ENCODE results near the gene RRAS.
A peak's percentile ranks its signal among the peaks of the same experiment; 100 is the strongest.

Gene RRAS

DNA sequence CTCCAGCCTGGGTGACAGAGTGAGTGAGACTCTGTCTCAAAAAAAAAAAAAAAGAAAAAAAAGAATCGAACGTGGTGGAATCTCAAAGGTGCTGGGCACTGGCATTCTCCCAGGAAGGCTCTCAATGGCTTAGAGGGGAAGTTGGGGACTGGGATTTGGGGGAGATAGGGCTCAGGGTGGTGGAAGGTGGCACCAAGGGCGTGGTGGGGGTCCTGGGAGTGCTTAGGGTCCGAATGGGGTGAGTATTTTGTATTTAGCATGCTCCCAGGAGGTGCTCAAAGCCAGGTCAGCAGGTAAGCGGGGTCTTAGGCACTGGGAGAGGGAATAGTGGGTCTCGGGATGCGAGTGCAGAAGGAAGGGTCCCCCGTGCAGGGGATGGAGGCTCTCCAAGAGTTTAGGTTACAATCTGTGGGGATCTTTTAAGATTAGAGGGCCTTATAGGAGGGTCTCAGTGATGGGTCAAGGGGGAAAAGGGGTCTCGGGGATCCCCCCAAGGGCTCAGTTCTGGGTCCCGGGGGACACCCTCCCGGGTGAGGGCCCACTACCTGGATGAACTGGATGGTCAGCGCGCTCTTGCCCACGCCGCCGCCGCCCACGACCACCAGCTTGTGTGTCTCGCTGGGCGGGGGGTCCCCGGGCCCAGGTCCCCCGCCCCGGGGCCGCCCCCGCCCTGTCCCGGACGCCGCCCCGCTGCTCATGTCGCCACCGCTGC is 386 bp downstream of the RRAS start:
- peak overlapping the region; percentile 60 for H2AFZ ChIP-seq (ENCODE audit: low read length)
- peak overlapping the region; percentile 43; the same call in 1 of the 2 replicates for H3K9ac ChIP-seq (ENCODE audit: low read length)
- H3K4me2 ChIP-seq (ENCODE audit: low read depth, low read length): peak overlapping the region; percentile 85
- no peaks in the 10 kb centered on the region for H3K9me3 ChIP-seq (replicated peaks; ENCODE audit: insufficient read depth, low read length)
- TF ChIP-seq EZH2phosphoT487 (IDR thresholded peaks at IDR 0.05; ENCODE audit: low read length): no peak
- TF ChIP-seq, protein P1, sequence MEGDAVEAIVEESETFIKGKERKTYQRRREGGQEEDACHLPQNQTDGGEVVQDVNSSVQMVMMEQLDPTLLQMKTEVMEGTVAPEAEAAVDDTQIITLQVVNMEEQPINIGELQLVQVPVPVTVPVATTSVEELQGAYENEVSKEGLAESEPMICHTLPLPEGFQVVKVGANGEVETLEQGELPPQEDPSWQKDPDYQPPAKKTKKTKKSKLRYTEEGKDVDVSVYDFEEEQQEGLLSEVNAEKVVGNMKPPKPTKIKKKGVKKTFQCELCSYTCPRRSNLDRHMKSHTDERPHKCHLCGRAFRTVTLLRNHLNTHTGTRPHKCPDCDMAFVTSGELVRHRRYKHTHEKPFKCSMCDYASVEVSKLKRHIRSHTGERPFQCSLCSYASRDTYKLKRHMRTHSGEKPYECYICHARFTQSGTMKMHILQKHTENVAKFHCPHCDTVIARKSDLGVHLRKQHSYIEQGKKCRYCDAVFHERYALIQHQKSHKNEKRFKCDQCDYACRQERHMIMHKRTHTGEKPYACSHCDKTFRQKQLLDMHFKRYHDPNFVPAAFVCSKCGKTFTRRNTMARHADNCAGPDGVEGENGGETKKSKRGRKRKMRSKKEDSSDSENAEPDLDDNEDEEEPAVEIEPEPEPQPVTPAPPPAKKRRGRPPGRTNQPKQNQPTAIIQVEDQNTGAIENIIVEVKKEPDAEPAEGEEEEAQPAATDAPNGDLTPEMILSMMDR (IDR thresholded peaks at IDR 0.05; ENCODE audit: low read length): no peak
- TF ChIP-seq EZH2 (optimal IDR thresholded peaks at IDR 0.05; ENCODE audit: low read depth, low read length): no peak
- no peaks in the 10 kb centered on the region for H4K20me1 ChIP-seq (ENCODE audit: insufficient read depth, low read length)
- peaks cover 24% of the 10 kb centered on the region for H3K79me2 ChIP-seq (ENCODE audit: low read length)
- H3K36me3 ChIP-seq (replicated peaks; ENCODE audit: insufficient read depth, low read length): no peaks in the 10 kb centered on the region
- H3K27ac ChIP-seq (ENCODE audit: low read length): no peak overlapping the region
- 0 out of 2 replicates have a peak, but pooled peaks cover 8% of the 10 kb centered on the region for H3K27me3 ChIP-seq (replicated peaks; ENCODE audit: insufficient read depth, low read length)
- H3K9me2 ChIP-seq (replicated peaks; ENCODE audit: insufficient read depth, low read length): no peaks in the 10 kb centered on the region
- H3K4me3 ChIP-seq (ENCODE audit: low read length): peak overlapping the region; percentile 58
- no peak for DNase-seq
- H3K4me1 ChIP-seq (ENCODE audit: low read length): peaks cover 13% of the 10 kb centered on the region
- H3F3A ChIP-seq (ENCODE audit: insufficient read depth, low read length): peaks cover 11% of the 10 kb centered on the region

DNA sequence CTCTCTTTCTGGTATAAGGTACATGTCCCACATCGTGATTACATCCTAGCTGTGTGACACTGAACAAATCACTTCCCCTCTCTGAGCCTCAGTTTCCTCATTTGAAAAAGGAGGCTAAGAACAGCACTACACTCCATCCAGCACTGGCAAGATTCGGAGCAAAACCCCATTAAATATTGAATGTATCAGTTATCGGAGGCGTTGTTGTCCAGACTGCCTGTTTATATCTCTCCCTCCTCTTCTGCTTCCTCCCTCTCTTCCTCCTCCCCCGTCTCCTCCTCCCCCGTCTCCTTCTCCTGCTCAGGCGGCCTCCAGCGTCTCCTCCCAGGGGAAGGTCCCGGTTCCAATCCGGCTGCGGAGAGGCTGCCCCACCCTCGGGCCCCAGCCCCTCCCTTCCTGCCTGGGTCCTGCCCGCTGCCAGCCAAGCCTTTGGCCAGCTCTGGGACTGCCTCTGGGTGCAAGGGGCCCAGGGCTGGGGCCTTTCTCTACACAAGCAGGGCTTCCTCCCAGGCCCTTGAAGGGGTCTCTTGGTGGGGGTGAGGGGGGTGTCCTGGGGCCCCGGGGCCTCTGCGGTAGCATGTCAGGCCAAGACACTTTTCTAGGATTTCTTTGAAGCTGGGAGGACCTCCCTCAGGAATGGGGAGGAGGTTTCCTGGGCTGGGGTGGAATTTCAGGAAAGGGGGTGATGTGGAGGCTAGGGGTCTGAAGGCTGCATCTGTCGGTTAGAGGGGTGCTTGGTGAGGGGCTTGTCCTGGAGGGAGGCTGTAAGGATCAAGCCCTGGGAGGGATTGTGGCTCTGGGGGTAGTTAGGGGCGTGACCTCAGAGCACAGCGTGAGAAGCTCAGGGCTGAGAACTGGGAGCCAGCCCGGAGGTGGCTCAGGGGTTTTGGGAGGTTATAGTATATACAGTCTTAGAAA is 1.9 kb downstream of the RRAS start:
- Histone ChIP-seq H3K27me3 (replicated peaks; ENCODE audit: insufficient read depth, low read length) (0 out of 2 replicates have a peak, but pooled peaks cover 8% of the 10 kb centered on the region), H3K9me2 (replicated peaks; ENCODE audit: insufficient read depth, low read length) (no peaks in the 10 kb centered on the region), H3K4me1 (ENCODE audit: low read length) (peaks cover 8% of the 10 kb centered on the region), H3K79me2 (ENCODE audit: low read length) (peaks cover 10% of the 10 kb centered on the region), H4K20me1 (ENCODE audit: insufficient read depth, low read length) (no peaks in the 10 kb centered on the region), H3K9ac (ENCODE audit: low read length) (no peak overlapping the region), H2AFZ (ENCODE audit: low read length) (no peak overlapping the region), H3F3A (ENCODE audit: insufficient read depth, low read length) (peaks cover 11% of the 10 kb centered on the region), H3K27ac (ENCODE audit: low read length) (no peak overlapping the region), H3K36me3 (replicated peaks; ENCODE audit: insufficient read depth, low read length) (no peaks in the 10 kb centered on the region), H3K9me3 (replicated peaks; ENCODE audit: insufficient read depth, low read length) (no peaks in the 10 kb centered on the region), H3K4me2 (ENCODE audit: low read depth, low read length) (peak overlapping the region; percentile 5; the same call in 1 of the 2 replicates), H3K4me3 (ENCODE audit: low read length) (no peak overlapping the region)
- no peak for DNase-seq
- TF ChIP-seq EZH2 (optimal IDR thresholded peaks at IDR 0.05; ENCODE audit: low read depth, low read length): no peak
- TF ChIP-seq, protein P1 (IDR thresholded peaks at IDR 0.05; ENCODE audit: low read length): no peak
- TF ChIP-seq EZH2phosphoT487 (IDR thresholded peaks at IDR 0.05; ENCODE audit: low read length): no peak

DNA sequence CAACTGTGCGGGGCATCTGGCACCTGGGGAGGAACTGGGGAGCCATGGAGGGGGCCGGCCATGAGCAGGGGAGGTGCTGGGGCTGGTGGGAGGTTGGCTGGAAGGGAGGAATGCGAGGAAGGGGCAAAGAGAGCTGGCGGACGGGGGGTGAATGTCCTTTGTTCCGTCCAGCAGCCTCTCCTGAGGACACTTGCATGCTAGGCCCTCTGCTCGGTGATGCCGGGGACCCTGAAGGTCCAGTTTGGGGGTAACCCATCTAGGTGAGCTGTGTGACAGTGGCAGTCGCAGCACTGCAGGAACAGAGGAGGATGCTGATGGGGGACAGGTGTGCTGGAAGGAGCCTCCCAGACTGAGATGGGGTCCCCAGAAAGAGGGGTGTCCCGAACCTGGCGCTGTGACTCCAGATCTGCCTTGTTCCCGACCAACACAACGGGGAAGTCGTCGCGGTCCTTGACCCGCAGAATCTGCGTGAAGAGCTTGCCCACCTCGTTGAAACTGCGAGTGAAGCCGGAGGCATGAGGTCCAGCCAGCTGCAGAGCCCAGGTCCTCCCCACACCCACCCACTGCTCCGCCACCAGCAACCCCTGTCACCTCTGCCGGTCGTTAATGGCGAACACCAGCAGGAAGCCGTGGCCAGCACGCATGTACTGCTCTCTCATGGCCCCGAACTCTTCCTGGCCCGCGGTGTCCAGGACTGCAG is 3.6 kb downstream of the RRAS start:
- DNase-seq: no peak
- no peak for TF ChIP-seq EZH2 (optimal IDR thresholded peaks at IDR 0.05; ENCODE audit: low read depth, low read length)
- no peak for TF ChIP-seq EZH2phosphoT487 (IDR thresholded peaks at IDR 0.05; ENCODE audit: low read length)
- TF ChIP-seq, protein P1 (IDR thresholded peaks at IDR 0.05; ENCODE audit: low read length): no peak
- Histone ChIP-seq H3K27me3 (replicated peaks; ENCODE audit: insufficient read depth, low read length) (0 out of 2 replicates have a peak, but pooled peaks cover 8% of the 10 kb centered on the region), H3K36me3 (replicated peaks; ENCODE audit: insufficient read depth, low read length) (no peaks in the 10 kb centered on the region), H3K4me3 (ENCODE audit: low read length) (no peak overlapping the region), H3K4me2 (ENCODE audit: low read depth, low read length) (no peak overlapping the region), H2AFZ (ENCODE audit: low read length) (no peak overlapping the region), H3K9me2 (replicated peaks; ENCODE audit: insufficient read depth, low read length) (no peaks in the 10 kb centered on the region), H3K9ac (ENCODE audit: low read length) (no peak overlapping the region), H3K79me2 (ENCODE audit: low read length) (no peaks in the 10 kb centered on the region), H4K20me1 (ENCODE audit: insufficient read depth, low read length) (no peaks in the 10 kb centered on the region), H3F3A (ENCODE audit: insufficient read depth, low read length) (peaks cover 10% of the 10 kb centered on the region), H3K4me1 (ENCODE audit: low read length) (peaks cover 5% of the 10 kb centered on the region; the same call in 1 of the 2 replicates), H3K9me3 (replicated peaks; ENCODE audit: insufficient read depth, low read length) (no peaks in the 10 kb centered on the region), H3K27ac (ENCODE audit: low read length) (no peak overlapping the region)
